GM13976 (cell line): ENCODE data around the gene CCDC149.

ENCODE experiments used
- DNase-seq: peaks from one replicate; pipeline ENCODE4 v3.0.0; 2012; ENCODE audit warnings: low spot score
- in situ Hi-C: fragments of 300-500 bp; cut with MboI; formaldehyde crosslinking; loops from one replicate; pipeline ENCODE4 v1.12.0; 2022; ENCODE audit warnings: low sequenced_read_pairs, mixed read lengths, inconsistent platforms; ENCODE audit not compliant: unreplicated experiment
- TF ChIP-seq, protein P1 (sequence below): IDR thresholded peaks from 2 replicates; pipeline ENCODE4 v1.5.1; 2012; ENCODE audit warnings: borderline replicate concordance, mild to moderate bottlenecking; ENCODE audit not compliant: insufficient read depth; ENCODE audit errors: extremely low read depth, missing control alignments, control extremely low read depth

CCDC149 gene

DNA sequence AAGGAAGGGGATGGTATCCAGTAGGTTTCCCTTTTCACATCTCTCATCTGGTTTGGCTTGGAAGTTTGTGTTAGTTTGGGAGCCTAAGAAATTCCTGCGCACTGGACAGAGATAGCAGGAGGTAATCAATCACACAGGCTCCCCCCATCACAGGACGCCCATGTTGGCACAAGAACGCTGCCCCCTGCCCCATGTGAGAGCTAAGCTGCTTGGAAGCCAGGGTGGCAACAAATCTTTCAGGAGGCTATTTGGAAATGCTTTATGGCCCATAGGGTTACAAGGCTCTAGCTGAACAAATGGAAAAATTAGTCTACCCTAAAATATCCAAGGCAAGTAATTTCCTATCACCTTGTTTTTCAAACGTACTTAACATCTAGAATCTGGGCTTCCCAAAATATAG is 63.5 kb downstream of the CCDC149 start:
- no peak for DNase-seq
- TF ChIP-seq, protein P1, sequence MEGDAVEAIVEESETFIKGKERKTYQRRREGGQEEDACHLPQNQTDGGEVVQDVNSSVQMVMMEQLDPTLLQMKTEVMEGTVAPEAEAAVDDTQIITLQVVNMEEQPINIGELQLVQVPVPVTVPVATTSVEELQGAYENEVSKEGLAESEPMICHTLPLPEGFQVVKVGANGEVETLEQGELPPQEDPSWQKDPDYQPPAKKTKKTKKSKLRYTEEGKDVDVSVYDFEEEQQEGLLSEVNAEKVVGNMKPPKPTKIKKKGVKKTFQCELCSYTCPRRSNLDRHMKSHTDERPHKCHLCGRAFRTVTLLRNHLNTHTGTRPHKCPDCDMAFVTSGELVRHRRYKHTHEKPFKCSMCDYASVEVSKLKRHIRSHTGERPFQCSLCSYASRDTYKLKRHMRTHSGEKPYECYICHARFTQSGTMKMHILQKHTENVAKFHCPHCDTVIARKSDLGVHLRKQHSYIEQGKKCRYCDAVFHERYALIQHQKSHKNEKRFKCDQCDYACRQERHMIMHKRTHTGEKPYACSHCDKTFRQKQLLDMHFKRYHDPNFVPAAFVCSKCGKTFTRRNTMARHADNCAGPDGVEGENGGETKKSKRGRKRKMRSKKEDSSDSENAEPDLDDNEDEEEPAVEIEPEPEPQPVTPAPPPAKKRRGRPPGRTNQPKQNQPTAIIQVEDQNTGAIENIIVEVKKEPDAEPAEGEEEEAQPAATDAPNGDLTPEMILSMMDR = no peak
- in situ Hi-C loops = no loop called here

DNA sequence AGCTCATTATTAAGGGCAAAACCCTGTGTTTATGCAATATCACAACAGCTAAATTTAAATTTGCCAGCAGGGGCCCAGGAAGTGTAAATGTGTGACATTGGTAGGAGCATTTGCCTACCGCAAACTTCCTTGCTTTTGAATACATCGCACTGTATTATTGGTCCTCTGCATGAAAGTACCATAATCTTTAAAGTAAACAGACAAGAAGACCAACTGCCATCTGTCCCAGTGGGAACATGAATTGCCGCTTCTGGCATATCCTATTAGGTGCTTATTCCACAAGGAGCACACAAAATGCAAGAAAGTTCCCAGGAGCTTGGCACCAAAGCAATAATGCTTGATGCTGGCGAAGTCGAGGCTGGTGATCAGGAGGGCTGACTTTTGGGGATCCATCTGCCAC is 66.1 kb downstream of the CCDC149 start:
- DNase-seq = no peak
- TF ChIP-seq, protein P1 = no peak
- in situ Hi-C loops = no loop called here

DNA sequence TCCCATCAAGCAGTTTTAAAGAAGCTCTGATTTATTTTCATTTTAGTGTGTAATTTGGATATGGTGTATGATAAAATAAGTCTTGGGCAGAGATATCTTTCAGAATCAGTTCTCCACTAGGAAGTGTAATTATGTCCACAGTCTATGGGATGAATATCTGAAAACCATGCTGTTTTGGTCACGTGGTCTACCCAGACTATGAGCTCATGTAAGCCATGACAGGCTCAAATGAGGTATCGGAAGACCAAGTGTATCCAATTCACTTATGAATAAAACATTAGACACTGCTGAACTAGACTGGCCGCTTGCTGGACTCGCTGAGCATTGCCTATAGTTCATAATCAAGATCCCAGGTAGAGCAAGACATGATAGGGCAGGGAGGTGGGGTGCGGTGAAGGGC is 66.9 kb downstream of the CCDC149 start:
- in situ Hi-C loops = no loop called here
- DNase-seq = no peak
- TF ChIP-seq, protein P1 = no peak

DNA sequence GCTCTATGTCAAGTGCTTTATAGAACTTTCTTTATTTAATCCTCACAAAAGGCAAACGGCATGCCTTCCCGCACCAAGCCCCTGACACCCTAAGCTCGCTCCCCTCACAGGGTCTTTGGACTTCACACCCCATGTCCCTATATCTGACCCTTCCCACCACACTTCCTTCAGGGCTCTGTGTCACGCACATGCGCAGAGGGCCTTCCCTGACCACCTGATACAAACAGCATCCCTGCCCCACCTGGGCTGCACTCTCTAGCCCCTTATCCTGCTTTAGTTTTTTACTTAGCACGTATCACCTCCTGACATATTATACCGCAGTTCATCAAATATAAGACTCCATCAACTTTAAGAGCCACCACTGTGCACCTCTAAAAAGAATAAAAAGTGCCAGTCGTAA is 67.7 kb downstream of the CCDC149 start:
- in situ Hi-C loops = no loop called here
- DNase-seq = no peak
- TF ChIP-seq, protein P1 = no peak

DNA sequence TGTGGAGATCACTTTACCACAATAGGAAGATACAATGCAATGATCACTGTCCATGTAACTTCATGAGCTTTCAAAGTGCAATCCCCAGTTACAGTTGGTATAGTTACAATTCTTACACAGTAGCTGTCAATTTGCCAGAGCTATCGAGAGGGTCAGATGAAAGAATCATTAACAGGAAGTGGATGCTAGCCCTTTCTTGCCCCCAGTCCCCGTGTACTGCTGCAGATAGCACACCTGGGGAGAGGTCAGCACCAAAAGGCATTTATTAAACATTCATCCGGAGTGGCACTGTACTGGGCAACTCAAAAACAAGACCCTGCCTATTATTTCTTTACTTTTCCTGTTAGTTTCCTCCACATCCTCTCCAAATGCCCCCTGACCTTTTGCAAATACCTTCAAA is 69.7 kb downstream of the CCDC149 start:
- in situ Hi-C loops = no loop called here

DNA sequence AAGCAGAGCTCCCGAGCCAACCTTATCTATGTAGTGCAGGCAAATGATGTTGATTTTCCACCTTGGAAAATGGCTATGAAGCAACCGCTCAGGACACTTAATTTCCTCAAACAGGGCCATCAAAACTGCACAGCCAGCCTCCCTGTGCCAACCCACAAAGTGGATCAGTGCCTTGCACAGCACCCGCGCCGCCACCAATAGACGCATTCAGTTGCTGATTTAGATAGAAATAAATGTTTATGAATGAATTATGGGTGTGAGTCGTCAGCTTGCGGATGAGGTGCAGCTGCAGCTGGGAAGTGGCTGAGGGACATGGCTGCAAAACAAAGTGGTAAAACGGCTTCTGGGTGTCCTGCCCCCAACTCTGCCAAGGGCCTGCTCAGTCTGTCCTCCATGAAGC is 70.5 kb downstream of the CCDC149 start:
- in situ Hi-C loops = no loop called here
- DNase-seq = no peak
- TF ChIP-seq, protein P1 = no peak

More for the DNA sequence above, 69.7 kb downstream of the CCDC149 start:
- TF ChIP-seq, protein P1 = no peak
- no peak for DNase-seq
